ENCODE data around the gene OIT3.

DNA sequence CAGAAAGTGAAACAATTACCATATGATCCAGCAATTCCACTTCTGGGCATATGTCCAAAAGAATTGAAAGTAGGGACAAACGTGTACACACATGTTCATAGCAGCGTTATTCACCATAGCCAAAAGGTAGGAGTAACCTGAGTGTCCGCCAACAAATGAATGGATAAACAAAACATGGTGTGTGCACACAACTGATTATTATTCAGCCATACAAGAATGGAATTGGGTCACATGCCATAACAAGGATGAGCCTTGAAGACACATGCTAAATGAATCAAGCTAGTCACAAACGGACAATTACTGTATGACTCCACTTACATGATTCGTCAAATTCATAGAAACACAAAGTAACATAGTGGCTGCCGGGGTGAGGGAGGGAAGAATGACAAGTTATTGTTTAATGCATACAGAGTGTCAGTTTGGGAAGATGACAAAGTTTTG lies 4.1 kb upstream of the OIT3 start:
- TF ChIP-seq POLR2A (IDR thresholded peaks at IDR 0.05): no peak
- TF ChIP-seq, protein P1, sequence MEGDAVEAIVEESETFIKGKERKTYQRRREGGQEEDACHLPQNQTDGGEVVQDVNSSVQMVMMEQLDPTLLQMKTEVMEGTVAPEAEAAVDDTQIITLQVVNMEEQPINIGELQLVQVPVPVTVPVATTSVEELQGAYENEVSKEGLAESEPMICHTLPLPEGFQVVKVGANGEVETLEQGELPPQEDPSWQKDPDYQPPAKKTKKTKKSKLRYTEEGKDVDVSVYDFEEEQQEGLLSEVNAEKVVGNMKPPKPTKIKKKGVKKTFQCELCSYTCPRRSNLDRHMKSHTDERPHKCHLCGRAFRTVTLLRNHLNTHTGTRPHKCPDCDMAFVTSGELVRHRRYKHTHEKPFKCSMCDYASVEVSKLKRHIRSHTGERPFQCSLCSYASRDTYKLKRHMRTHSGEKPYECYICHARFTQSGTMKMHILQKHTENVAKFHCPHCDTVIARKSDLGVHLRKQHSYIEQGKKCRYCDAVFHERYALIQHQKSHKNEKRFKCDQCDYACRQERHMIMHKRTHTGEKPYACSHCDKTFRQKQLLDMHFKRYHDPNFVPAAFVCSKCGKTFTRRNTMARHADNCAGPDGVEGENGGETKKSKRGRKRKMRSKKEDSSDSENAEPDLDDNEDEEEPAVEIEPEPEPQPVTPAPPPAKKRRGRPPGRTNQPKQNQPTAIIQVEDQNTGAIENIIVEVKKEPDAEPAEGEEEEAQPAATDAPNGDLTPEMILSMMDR (IDR thresholded peaks at IDR 0.05): no peak
- peak in 1 of 3 donors; percentile 27 for TF ChIP-seq POLR2AphosphoS5 (IDR thresholded peaks at IDR 0.05)
